Right atrium auricular region (tissue), 2 donors: ENCODE data around the gene SPATA13. TPM values are rescaled to one million over a fixed set of nuclear protein-coding genes. Genes with fewer than 3 reads are reported as not detected.
"Not testable (repeated sequence)": the region's sequence is repeated elsewhere in the genome, so short reads cannot be mapped to it uniquely, and the experiment has no call there.

Experiments used
- DNase-seq: peaks from one replicate; pipeline ENCODE4 v3.0.0-alpha.2; 2019; ENCODE audit warnings: low spot score
- H3K27ac ChIP-seq, 2 donors: fragments of 200-600 bp; sonication (generic); 1 replicate in 1 of 2; 2 replicates in 1 of 2; pipeline ENCODE4 v1.5.1; 2016 to 2019
- H3K27me3 ChIP-seq, 2 donors: fragments of 200-600 bp; sonication (generic); one replicate each; pipeline versions ENCODE4 v1.5.1 to v1.6.0; 2017 to 2019
- H3K36me3 ChIP-seq: fragments of 200-600 bp; sonication (generic); one replicate; pipeline ENCODE4 v1.5.1; 2016
- H3K4me1 ChIP-seq, 2 donors: fragments of 200-600 bp; sonication (generic); one replicate each; pipeline versions ENCODE4 v1.5.1 to v1.6.0; 2017 to 2019
- H3K4me3 ChIP-seq, 2 donors: fragments of 200-600 bp; sonication (generic); 1 replicate in 1 of 2; 2 replicates in 1 of 2; pipeline ENCODE4 v1.5.1; 2017 to 2019; ENCODE audit warnings: mild to moderate bottlenecking in 1 of 2, moderate library complexity in 1 of 2
- H3K9me3 ChIP-seq, 2 donors: fragments of 200-600 bp; sonication (generic); one replicate each; pipeline ENCODE4 v1.5.1; 2019
- CTCF ChIP-seq, 2 donors: fragments of 200-600 bp; sonication (generic); IDR thresholded peaks; one replicate each; pipeline ENCODE4 v1.5.1; 2019; ENCODE audit warnings: antibody characterized with exemption in 2 of 2
- total RNA-seq, 2 donors: library from RNA; depleted of rRNA; stranded (reverse); fragments of >200 nt; gene quantifications; one replicate each; pipeline ENCODE4 v1.1.0, GENCODE V29; 2016

The SPATA13 gene
- total RNA-seq, 2 donors from 2014 or later = 10.0 to 14.1 TPM

GRCh38 chr13:24340608-24340955 is 180.1 kb downstream of the SPATA13 start:
- Histone ChIP-seq H3K27me3 (no peaks in the 10 kb centered on the region), H3K4me3 (no peak overlapping the region), H3K4me1 (no peaks in the 10 kb centered on the region), H3K9me3 (no peaks in the 10 kb centered on the region), H3K27ac (no peak overlapping the region), H3K36me3 (no peaks in the 10 kb centered on the region)
- TF ChIP-seq CTCF (IDR thresholded peaks at IDR 0.05) = no peak
- DNase-seq = no peak

GRCh38 chr13:24341439-24341838 is 180.9 kb downstream of the SPATA13 start:
- no peaks in the 10 kb centered on the region for H3K36me3 ChIP-seq
- no peaks in the 10 kb centered on the region for H3K27me3 ChIP-seq
- no peaks in the 10 kb centered on the region for H3K9me3 ChIP-seq
- no peak overlapping the region for H3K27ac ChIP-seq
- no peak for TF ChIP-seq CTCF (IDR thresholded peaks at IDR 0.05)
- DNase-seq = no peak
- no peaks in the 10 kb centered on the region for H3K4me1 ChIP-seq
- H3K4me3 ChIP-seq = no peak overlapping the region

- H3K36me3 ChIP-seq = no peaks in the 10 kb centered on the region
- no peaks in the 10 kb centered on the region for H3K27me3 ChIP-seq
- TF ChIP-seq CTCF (IDR thresholded peaks at IDR 0.05) = no peak
These were observed 187.9 kb downstream of the SPATA13 start for GRCh38 chr13:24348385-24348784.

GRCh38 chr13:24348797-24349515 is 188.4 kb downstream of the SPATA13 start:
- no peak overlapping the region for H3K4me3 ChIP-seq
- H3K9me3 ChIP-seq = no peaks in the 10 kb centered on the region
- DNase-seq = no peak

More at GRCh38 chr13:24348385-24348784, 187.9 kb downstream of the SPATA13 start:
- no peaks in the 10 kb centered on the region for H3K4me1 ChIP-seq
- no peak for DNase-seq
- no peaks in the 10 kb centered on the region for H3K9me3 ChIP-seq
- no peak overlapping the region for H3K27ac ChIP-seq
- H3K4me3 ChIP-seq = no peak overlapping the region

GRCh38 chr13:24349778-24350664 is 189.5 kb downstream of the SPATA13 start:
- not testable (repeated sequence) for H3K27me3 ChIP-seq, H3K9me3 ChIP-seq, H3K27ac ChIP-seq, H3K4me3 ChIP-seq, H3K36me3 ChIP-seq, DNase-seq, H3K4me1 ChIP-seq

More at GRCh38 chr13:24348797-24349515, 188.4 kb downstream of the SPATA13 start:
- H3K27me3 ChIP-seq = no peaks in the 10 kb centered on the region
- H3K4me1 ChIP-seq = no peaks in the 10 kb centered on the region
- H3K27ac ChIP-seq = no peak overlapping the region
- TF ChIP-seq CTCF (IDR thresholded peaks at IDR 0.05) = no peak
- no peaks in the 10 kb centered on the region for H3K36me3 ChIP-seq

GRCh38 chr13:24351423-24351822 is 190.9 kb downstream of the SPATA13 start:
- no peaks in the 10 kb centered on the region for H3K36me3 ChIP-seq

More at GRCh38 chr13:24351423-24351822, 190.9 kb downstream of the SPATA13 start:
- no peaks in the 10 kb centered on the region for H3K4me1 ChIP-seq
- H3K9me3 ChIP-seq = no peaks in the 10 kb centered on the region
- no peak for DNase-seq
- no peak for TF ChIP-seq CTCF (IDR thresholded peaks at IDR 0.05)
- H3K27me3 ChIP-seq = no peaks in the 10 kb centered on the region
- H3K27ac ChIP-seq = no peak overlapping the region
- H3K4me3 ChIP-seq = no peak overlapping the region
